MG63 (cell line): ENCODE measurements around the gene MAPRE3. TPM values are rescaled to one million over a fixed set of nuclear protein-coding genes. Genes with fewer than 3 reads are reported as not detected.

Source experiments
- DNase-seq: peaks from one replicate; pipeline ENCODE4 v3.0.0-alpha.2; 2020
- H3K27me3 ChIP-seq: fragments of 250-450 bp; sonication (Bioruptor Pico); 2 replicates; pipeline ENCODE4 v1.5.1; 2020; ENCODE audit warnings: mild to moderate bottlenecking, moderate library complexity
- H3K36me3 ChIP-seq: fragments of 250-450 bp; sonication (Bioruptor Pico); 2 replicates; pipeline ENCODE4 v1.5.1; 2020; ENCODE audit warnings: mild to moderate bottlenecking, moderate library complexity
- H3K4me3 ChIP-seq: fragments of 250-450 bp; sonication (Bioruptor Pico); 2 replicates; pipeline ENCODE4 v1.5.1; 2020; ENCODE audit warnings: mild to moderate bottlenecking, moderate library complexity
- H3K9me3 ChIP-seq: fragments of 250-450 bp; sonication (Bioruptor Pico); 2 replicates; pipeline ENCODE4 v1.5.1; 2020; ENCODE audit warnings: mild to moderate bottlenecking, moderate library complexity
- total RNA-seq: library from RNA; depleted of rRNA; stranded (reverse); fragments of >200 nt; shearing (Covaris generic); gene quantifications from 2 replicates; pipeline ENCODE4 v1.2.3, GENCODE V29; 2014; ENCODE audit warnings: low replicate concordance

Gene MAPRE3
- total RNA-seq, 1 experiment from 2014 or later = 7.9 TPM

DNA sequence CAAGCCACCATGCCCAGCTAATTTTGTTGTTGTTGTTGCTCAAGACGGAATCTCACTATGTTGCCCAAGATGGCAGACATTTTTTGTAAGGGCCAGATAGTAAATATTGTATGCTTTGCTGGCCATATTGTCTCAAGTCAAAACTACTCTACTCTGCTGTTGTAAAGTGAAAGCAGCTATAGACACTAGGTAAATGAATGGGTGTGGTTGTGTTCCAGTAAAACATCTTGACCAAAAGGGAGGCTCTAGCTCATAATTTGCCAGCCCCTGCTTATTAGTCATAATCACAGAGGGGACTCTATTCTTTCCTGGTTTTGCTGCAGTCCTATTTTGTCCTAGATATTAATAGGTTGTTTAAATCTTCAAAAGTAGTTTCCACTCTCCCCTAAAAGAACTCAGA is 24.5 kb downstream of the MAPRE3 start:
- DNase-seq = no peak
- Histone ChIP-seq H3K4me3 (no peak overlapping the region), H3K27me3 (no peaks in the 10 kb centered on the region), H3K9me3 (no peaks in the 10 kb centered on the region), H3K36me3 (no peaks in the 10 kb centered on the region)

DNA sequence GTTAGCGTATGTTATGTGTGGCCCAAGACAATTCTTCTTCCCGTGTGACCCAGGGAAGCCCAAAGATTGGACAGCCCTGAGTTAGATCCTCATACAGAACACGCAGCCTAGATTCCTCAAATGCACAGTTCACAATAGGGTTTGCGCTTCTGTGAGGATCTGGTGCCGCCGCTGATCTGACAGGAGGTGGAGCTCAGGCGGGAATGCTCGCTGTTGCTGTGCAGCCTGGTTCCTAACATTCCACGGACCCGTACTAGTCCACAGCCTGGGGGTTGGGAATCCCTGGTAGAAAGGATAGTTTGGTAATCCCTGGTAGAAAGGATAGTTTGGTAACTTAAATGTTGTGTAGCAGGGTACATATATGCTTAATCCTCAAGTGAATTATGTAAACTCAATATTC is 27.0 kb downstream of the MAPRE3 start:
- H3K9me3 ChIP-seq = no peaks in the 10 kb centered on the region
- DNase-seq = no peak
- H3K27me3 ChIP-seq = no peaks in the 10 kb centered on the region
- H3K4me3 ChIP-seq = no peak overlapping the region
- no peaks in the 10 kb centered on the region for H3K36me3 ChIP-seq

DNA sequence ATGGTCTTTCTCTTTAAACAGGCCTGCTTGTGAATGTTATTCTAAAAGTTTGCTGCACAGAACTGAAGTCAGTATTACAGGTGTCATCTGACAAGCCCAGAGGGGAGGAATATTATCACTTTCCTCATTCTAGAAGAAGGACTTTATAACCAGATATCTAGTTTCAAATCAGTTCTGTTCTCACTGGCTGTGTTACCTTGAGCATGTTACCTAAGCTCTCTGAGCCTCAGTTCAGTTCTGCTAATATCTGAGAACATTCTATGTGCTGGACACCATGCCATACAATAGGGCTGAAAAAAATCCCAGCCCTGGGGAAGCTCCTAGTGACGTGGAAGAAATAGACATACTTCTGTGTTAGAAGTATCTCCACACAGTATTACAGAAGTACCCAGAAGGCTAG is 27.9 kb downstream of the MAPRE3 start:
- no peak for DNase-seq
- H3K9me3 ChIP-seq = no peaks in the 10 kb centered on the region
- H3K4me3 ChIP-seq = no peak overlapping the region
- no peaks in the 10 kb centered on the region for H3K27me3 ChIP-seq
- no peaks in the 10 kb centered on the region for H3K36me3 ChIP-seq

DNA sequence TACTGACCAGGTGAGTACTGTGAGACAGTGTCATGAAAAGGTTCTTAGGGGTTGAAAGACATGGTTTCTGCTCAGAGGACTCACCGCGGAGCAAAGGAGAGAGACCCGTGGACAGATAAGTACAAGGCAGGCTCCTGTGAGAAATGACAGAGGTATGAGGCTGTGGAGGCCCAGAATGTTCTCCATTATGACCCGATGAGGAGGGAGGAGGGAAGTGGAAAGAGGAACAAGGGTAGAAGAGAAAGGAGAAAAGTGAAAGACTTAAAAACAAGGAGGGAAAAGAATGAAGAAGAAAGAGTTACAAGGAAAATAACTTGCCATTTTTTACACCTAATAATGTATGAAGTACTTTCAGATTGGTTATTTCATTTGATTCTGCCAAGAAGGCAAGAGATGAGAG is 29.8 kb downstream of the MAPRE3 start:
- no peak for DNase-seq
- Histone ChIP-seq H3K4me3 (no peak overlapping the region), H3K27me3 (no peaks in the 10 kb centered on the region), H3K9me3 (no peaks in the 10 kb centered on the region), H3K36me3 (no peaks in the 10 kb centered on the region)

DNA sequence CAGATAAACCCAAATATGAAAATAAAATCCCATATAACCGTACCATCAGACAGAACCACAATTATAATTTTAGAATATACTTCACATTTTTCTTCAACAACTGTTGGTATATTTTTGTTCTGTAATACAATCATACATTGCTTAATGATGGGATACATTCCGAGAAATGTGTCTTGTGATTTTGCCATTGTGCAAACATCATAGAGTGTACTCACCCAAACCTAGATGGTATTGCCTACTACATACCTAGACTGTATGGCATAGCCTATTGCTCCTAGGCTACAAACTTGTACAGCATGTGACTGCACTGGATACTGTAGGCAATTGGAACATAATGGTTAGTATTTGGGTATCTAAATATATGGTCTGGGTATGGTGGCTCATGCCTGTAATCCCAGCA is 30.6 kb downstream of the MAPRE3 start:
- Histone ChIP-seq H3K36me3 (no peaks in the 10 kb centered on the region), H3K4me3 (no peak overlapping the region), H3K9me3 (no peaks in the 10 kb centered on the region), H3K27me3 (no peaks in the 10 kb centered on the region)
- DNase-seq = no peak

DNA sequence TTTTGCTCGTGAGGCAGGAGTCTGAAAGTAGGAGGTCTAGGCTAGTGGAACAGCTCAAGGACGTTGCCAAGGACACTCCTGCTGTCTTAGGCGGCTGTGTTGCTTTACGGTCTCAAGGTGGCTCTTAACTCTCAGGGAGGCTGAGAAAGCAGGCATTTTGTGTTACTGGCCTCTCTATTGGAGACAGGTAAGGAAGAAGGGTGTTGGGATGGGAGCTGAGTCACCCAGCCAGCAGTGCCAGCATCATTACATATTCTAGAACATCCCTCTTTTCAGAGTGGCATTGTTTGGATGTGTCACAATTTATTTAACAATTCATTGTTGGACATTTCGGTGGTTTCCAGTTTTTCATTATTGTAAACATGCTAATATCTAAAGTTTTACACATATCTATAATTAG is 31.5 kb downstream of the MAPRE3 start:
- Histone ChIP-seq H3K36me3 (no peaks in the 10 kb centered on the region), H3K27me3 (no peaks in the 10 kb centered on the region), H3K9me3 (no peaks in the 10 kb centered on the region), H3K4me3 (no peak overlapping the region)
- DNase-seq = peak; percentile 38

DNA sequence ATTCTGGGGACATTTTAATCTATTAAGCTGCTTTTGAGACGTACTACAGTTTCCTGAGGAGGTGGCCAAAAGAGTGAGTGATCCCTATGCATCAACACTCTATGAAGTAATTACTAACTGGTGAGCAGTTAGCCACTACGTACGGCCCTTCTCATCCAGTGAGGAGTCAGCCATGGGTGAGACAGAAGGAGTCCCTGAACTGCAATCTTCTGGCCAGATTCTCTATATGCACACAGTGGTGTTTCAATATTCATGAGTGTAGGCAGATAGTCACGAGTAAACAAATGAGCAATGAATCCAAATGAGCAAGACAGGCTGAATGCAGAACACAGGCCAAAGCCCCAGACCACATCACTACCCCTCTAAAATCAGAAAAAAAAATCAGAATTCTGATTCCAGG is 32.6 kb downstream of the MAPRE3 start:
- Histone ChIP-seq H3K36me3 (no peaks in the 10 kb centered on the region), H3K9me3 (no peaks in the 10 kb centered on the region), H3K27me3 (no peaks in the 10 kb centered on the region), H3K4me3 (no peak overlapping the region)
- DNase-seq = peak; percentile 80

DNA sequence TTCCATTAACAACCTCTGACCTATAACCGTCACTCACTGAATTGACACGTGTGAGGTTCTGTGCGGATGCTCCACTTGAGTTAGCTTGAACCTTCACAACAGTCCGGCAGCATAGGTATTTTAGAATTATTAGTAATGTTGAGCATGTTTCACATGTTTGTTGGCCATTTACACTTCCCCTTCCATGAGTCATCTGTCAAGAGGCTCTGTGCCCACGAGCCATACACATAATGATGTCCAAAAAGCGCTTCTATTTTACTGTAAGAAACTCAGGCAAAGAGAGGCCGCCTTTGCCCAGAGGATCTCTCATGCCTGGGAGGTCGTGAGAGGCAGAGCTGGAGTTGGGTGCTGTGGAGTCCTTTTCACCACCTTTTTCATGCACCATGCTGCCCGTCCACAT is 33.4 kb downstream of the MAPRE3 start:
- Histone ChIP-seq H3K27me3 (no peaks in the 10 kb centered on the region), H3K36me3 (no peaks in the 10 kb centered on the region), H3K4me3 (no peak overlapping the region), H3K9me3 (no peaks in the 10 kb centered on the region)
- DNase-seq = peak; percentile 79

DNA sequence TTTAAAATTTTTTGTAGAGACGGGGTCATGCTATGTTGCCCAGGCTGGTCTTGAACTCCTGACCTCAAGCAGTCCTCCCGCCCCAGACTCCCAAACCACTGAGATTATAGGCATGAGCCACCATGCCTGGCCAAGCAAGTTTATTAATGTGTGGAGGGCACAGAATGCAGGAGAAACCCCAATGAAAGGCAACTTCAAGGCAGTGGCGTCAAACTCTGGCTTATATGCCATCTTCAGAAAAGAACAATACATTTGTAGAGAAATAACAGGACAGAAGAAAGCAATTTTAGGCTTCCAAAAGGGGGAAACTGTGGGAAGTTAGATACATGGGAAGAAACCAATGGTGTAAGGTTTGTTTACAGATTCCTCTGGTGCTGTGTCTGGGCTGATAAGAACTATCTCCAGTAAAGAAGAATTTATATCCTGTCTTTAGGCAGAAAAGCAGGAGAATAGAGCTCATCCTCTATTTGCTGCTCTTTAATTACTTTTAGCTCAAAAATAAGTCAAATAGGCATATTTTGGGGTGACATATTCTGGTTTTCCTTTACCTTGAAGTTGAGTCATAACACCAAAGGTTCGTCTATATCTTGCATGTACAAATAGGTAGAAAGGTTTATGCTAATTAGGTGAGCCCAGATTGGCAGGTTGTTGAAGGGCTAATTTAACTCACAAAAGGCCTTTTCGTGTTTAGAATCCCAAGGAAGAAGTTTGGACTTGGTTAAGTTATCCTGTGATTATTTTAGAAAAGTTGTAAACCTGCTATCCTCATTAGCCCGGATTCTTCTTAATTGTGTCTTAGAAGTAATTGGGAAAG is 36.4 kb downstream of the MAPRE3 start:
- H3K36me3 ChIP-seq = no peaks in the 10 kb centered on the region
- no peaks in the 10 kb centered on the region for H3K9me3 ChIP-seq
- H3K27me3 ChIP-seq = no peaks in the 10 kb centered on the region
- no peak overlapping the region for H3K4me3 ChIP-seq
- DNase-seq = no peak

DNA sequence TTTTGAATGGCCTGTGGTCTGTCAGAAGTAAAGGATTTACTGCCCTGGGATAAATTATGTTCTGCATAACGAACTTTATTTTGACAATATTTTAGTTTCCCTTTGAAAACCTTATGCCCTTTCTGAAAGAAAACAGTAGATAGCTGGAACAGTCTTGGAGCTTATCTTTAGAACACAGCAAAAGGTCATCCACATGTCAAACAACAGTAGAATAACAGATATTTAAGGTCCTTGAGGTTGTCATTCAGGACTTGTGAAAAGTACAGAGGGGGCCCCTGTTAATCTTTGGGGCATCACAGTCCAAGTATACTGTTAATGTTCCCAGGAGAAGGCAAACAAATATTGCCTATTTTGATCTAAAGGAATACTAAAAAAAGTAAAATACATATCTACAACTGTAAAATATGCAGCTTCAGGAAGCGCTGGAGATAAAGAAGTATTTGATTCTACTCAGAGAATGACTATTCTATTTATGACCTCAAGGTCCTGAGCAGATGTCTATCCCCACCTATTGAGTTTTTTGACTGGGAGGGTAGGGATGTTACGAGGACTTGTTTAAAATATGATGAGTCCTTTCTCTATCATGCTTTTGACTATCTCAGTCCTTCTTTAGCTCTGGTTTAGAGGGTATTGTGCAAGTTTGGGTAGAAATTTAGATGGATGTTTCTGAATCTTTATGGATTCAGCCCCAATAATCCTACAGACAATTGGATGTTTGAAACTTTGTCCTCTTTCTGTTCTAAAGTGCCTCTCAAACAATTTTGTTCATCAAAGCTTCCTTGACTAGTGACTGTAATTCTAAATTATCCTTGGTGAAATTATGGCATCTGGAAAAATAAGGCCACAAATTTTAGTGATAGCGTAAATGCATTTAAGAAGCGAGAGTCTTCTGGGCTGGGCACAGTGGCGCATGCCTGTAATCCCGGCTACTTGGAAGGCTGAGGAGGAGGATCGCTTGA is 37.3 kb downstream of the MAPRE3 start:
- H3K27me3 ChIP-seq = no peaks in the 10 kb centered on the region
- H3K36me3 ChIP-seq = no peaks in the 10 kb centered on the region
- H3K4me3 ChIP-seq = no peak overlapping the region
- no peak for DNase-seq
- no peaks in the 10 kb centered on the region for H3K9me3 ChIP-seq

DNA sequence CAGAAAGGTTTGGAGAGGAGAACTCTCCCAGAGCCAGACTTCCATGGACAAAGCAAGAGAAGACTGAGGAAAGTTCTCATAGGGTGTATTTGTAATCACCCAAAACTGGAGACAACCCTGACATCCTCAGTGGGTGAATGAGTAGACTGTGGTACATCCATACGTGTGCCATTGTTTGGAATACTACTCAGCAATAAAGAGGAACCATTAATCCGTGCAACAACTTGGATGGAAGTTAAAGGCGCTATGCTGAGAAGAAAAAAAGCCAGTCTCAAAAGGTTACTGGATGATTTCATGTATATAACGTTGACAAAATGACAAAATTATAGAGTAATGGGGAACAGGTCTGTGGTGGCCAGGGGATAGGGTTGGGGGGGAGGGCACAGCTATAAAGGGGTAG is 38.2 kb downstream of the MAPRE3 start:
- H3K27me3 ChIP-seq = no peaks in the 10 kb centered on the region
- H3K36me3 ChIP-seq = no peaks in the 10 kb centered on the region
- H3K4me3 ChIP-seq = no peak overlapping the region
- H3K9me3 ChIP-seq = no peaks in the 10 kb centered on the region
- no peak for DNase-seq

DNA sequence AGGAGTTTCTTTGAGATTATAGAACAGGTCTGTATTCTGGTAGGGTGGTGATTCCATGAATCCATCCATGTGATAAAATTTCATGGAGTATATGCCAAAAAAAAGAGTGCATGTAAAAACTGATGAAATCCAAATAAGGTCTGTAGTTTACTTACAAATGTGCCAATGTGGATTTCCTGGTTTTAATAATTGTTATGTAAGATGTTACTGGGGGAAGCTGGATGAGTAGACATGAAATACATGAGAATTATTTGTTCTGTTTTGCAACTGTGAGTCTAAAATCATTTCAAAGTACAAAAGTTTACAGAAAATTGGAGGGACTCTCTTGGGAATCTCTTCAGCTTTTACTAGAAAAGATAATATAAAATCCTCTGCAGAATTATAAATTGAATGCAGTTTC is 38.6 kb downstream of the MAPRE3 start:
- no peak for DNase-seq
- no peaks in the 10 kb centered on the region for H3K36me3 ChIP-seq
- H3K9me3 ChIP-seq = no peaks in the 10 kb centered on the region
- H3K4me3 ChIP-seq = no peak overlapping the region
- no peaks in the 10 kb centered on the region for H3K27me3 ChIP-seq

DNA sequence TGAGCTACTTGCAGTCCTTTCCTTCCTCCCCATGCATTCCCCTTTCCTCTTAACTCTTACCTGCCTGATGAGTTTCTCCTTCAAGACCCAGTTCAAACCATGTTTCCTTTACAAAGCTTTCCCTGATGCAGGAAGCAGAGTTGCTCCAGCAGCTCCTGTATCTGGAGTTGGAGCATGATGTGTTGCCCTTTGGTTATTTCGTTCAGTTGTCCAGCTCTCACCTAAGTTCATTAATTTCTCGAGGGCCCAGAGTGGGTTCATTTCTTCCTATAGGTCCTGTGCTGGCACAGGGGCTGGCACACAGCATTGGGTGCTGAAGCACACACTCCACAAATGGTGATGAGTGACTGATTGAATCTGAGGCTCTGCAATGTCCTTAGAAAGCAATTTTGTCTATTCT is 39.3 kb downstream of the MAPRE3 start:
- Histone ChIP-seq H3K9me3 (no peaks in the 10 kb centered on the region), H3K27me3 (no peaks in the 10 kb centered on the region), H3K36me3 (no peaks in the 10 kb centered on the region), H3K4me3 (no peak overlapping the region)
- no peak for DNase-seq

DNA sequence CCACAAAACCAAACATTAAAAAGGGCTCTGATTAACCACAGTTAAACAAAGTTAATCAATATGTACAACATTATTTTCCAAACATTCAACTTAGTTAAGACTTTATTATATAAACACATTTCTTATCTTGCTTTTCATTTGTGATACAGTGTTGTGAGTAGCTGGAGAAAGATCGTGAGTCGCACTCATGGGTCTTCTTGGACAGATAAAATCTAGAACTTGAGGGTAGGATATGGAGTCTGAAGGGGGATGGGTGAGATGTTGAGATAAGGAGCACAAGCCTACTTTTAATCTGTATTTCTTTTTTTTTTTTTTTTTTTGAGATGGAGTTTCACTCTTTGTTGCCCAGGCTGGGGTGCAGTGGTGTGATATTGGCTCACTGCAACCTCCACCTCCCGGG is 39.7 kb downstream of the MAPRE3 start:
- H3K36me3 ChIP-seq = peaks cover under 1% of the 10 kb centered on the region; the same call in 1 of the 2 replicates
- no peaks in the 10 kb centered on the region for H3K9me3 ChIP-seq
- no peak for DNase-seq
- no peak overlapping the region for H3K4me3 ChIP-seq
- H3K27me3 ChIP-seq = no peaks in the 10 kb centered on the region

DNA sequence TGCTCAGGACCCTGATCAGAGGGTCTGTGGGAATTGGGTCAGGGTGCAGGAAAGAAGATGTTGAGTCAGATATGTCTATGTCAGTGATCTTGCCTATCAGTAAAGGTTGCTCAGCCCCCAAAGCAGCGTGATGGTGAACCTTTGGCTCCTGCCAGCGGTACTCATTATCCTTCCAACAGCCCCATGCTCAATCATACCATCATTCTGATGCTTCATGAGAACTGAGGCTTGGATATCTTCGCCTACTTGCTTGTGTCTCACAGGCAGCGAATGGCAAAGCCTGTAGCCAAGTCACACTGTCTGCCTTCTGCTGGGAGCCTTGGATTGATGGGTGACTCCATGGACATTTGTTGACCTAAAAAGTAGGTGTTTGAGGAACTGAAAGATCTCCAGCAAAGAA is 43.3 kb downstream of the MAPRE3 start:
- no peaks in the 10 kb centered on the region for H3K27me3 ChIP-seq

DNA sequence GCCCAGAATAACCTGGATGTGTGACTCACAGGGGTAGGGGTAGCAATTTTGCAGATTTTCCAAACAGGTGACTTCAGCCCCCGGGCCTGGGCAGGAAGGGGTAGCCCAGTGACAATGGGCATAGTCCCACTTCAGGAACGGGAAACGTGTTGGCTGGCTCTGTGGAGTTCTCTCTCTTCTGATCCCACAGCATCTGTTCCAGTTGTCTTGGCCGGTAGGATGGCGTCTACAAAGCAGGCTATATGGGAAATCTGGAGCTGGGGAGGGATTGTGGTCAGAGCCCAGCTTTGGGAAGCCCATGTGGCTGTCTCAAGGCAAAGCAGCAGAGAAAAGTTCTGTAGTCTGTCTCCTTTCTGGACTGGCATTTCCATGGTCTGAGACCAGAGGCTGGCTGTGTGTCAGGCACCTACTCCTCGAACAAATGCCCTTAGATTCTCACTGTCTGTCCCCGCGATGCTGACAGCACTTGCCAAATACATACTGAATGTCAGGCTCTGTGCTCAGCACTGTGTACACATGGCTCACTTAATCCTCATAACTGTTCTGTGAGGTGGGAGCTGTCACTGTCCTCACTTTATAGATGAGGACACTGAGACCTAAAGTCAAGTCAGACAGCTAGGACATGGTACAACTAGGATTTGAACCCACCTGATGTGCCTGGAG is 44.5 kb downstream of the MAPRE3 start:
- no peaks in the 10 kb centered on the region for H3K9me3 ChIP-seq
- no peaks in the 10 kb centered on the region for H3K27me3 ChIP-seq
- no peak overlapping the region for H3K4me3 ChIP-seq
- no peak for DNase-seq
- peaks cover 6% of the 10 kb centered on the region for H3K36me3 ChIP-seq

More for the DNA sequence above, 43.3 kb downstream of the MAPRE3 start:
- Histone ChIP-seq H3K36me3 (peaks cover 6% of the 10 kb centered on the region), H3K4me3 (no peak overlapping the region), H3K9me3 (no peaks in the 10 kb centered on the region)
- DNase-seq = no peak

DNA sequence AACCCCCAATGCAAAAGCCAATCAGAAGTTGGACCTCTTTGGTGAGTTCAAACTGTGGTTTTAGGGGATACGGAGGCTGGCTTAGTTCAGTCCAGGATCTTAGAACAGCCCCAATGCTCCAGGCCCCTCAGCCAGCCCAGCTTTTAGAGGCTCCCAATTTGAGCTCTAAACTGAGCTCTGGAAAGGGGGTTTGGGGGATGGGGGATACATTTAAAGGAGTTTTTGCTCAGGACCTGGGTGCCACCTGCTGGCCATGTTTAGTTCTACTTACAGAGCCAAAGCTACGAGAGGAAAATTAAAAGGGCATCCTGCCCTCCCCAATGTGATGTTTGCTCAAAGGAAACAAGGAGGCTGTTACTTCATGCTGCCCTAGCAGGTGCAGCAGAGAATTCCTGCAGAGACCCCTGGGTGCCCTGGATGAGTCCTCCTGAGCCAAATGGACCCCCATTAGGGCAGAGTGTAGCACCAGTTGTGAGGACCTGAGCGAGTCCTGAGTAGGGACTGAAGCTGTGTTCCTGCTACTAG is 46.4 kb downstream of the MAPRE3 start:
- Histone ChIP-seq H3K27me3 (no peaks in the 10 kb centered on the region), H3K4me3 (no peak overlapping the region), H3K36me3 (peaks cover 6% of the 10 kb centered on the region), H3K9me3 (no peaks in the 10 kb centered on the region)
- DNase-seq = peak; percentile 47
